A673 (cell line): Measurements from ENCODE around the gene AMBRA1.

Experiments
- EZH2 ChIP-seq: fragments of 200-600 bp; sonication (generic); IDR thresholded peaks from 2 replicates; pipeline ENCODE4 v1.6.1; 2017; ENCODE audit warnings: borderline replicate concordance, low read depth, mild to moderate bottlenecking, mixed read lengths, antibody characterized with exemption, low read length; ENCODE audit not compliant: poor library complexity, severe bottlenecking
- TF ChIP-seq, protein P1 (sequence below): fragments of 300-800, 200-600 bp; sonication (generic); conservative IDR thresholded peaks from 2 replicates; pipeline ENCODE4 v1.5.1; 2017; ENCODE audit warnings: low read depth, mild to moderate bottlenecking, antibody characterized with exemption, low read length, moderate library complexity, mixed read lengths

DNA sequence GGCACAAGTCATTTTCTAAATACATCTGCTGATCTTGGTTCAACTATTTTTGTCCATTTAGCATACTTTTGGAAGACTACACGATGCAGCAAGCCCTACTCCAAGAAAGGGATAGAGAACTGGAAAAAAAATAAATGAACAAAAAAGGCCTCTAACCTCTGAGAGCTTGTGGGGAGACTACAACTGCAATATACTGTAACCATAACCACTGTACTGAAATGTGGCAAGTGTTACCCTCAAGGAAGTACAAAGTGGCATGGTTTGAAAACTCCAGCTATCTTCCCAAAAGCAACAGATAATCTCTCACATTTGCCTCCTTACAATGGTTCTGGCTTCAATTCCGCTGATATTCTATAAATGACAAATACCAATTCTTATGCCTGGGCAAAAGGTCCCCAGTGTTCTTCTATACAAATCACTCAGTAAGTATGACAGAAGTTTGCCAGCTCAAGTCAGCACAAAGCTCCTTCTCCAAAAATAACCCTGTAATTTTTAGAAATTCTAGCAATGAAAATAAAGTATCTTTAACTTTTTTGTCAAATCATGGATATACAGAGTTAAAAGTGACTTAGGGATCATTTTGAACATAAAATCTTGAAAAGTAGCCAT, 22.9 kb downstream of the AMBRA1 start:
- TF ChIP-seq, protein P1, sequence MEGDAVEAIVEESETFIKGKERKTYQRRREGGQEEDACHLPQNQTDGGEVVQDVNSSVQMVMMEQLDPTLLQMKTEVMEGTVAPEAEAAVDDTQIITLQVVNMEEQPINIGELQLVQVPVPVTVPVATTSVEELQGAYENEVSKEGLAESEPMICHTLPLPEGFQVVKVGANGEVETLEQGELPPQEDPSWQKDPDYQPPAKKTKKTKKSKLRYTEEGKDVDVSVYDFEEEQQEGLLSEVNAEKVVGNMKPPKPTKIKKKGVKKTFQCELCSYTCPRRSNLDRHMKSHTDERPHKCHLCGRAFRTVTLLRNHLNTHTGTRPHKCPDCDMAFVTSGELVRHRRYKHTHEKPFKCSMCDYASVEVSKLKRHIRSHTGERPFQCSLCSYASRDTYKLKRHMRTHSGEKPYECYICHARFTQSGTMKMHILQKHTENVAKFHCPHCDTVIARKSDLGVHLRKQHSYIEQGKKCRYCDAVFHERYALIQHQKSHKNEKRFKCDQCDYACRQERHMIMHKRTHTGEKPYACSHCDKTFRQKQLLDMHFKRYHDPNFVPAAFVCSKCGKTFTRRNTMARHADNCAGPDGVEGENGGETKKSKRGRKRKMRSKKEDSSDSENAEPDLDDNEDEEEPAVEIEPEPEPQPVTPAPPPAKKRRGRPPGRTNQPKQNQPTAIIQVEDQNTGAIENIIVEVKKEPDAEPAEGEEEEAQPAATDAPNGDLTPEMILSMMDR = no peak
- no peak for TF ChIP-seq EZH2
